Measurements from ENCODE around the gene KRTAP12-1.
"Not testable (repeated sequence)": the region's sequence is repeated elsewhere in the genome, so short reads cannot be mapped to it uniquely, and the experiment has no call there.

DNA sequence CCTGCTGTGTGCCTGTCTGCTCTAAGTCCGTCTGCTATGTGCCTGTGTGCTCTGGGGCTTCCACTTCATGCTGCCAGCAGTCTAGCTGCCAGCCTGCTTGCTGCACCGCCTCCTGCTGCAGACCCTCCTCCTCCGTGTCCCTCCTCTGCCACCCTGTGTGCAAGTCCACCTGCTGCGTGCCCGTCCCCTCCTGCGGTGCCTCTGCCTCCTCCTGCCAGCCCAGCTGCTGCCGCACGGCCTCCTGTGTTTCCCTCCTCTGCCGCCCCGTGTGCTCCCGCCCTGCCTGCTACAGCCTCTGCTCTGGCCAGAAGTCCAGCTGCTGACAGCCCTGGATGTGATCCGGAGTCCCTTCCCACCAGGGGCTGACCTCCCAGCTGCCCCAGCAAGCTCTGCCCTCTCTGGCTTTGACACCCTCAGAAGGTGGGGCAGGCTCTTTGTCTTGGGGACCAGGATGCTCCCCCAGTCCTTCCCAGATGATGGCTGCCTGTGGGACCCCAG is 44.1 kb downstream of the KRTAP12-1 start:
- TF ChIP-seq, protein P1, sequence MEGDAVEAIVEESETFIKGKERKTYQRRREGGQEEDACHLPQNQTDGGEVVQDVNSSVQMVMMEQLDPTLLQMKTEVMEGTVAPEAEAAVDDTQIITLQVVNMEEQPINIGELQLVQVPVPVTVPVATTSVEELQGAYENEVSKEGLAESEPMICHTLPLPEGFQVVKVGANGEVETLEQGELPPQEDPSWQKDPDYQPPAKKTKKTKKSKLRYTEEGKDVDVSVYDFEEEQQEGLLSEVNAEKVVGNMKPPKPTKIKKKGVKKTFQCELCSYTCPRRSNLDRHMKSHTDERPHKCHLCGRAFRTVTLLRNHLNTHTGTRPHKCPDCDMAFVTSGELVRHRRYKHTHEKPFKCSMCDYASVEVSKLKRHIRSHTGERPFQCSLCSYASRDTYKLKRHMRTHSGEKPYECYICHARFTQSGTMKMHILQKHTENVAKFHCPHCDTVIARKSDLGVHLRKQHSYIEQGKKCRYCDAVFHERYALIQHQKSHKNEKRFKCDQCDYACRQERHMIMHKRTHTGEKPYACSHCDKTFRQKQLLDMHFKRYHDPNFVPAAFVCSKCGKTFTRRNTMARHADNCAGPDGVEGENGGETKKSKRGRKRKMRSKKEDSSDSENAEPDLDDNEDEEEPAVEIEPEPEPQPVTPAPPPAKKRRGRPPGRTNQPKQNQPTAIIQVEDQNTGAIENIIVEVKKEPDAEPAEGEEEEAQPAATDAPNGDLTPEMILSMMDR (IDR thresholded peaks at IDR 0.05): not testable (repeated sequence)
- TF ChIP-seq, protein P2, sequence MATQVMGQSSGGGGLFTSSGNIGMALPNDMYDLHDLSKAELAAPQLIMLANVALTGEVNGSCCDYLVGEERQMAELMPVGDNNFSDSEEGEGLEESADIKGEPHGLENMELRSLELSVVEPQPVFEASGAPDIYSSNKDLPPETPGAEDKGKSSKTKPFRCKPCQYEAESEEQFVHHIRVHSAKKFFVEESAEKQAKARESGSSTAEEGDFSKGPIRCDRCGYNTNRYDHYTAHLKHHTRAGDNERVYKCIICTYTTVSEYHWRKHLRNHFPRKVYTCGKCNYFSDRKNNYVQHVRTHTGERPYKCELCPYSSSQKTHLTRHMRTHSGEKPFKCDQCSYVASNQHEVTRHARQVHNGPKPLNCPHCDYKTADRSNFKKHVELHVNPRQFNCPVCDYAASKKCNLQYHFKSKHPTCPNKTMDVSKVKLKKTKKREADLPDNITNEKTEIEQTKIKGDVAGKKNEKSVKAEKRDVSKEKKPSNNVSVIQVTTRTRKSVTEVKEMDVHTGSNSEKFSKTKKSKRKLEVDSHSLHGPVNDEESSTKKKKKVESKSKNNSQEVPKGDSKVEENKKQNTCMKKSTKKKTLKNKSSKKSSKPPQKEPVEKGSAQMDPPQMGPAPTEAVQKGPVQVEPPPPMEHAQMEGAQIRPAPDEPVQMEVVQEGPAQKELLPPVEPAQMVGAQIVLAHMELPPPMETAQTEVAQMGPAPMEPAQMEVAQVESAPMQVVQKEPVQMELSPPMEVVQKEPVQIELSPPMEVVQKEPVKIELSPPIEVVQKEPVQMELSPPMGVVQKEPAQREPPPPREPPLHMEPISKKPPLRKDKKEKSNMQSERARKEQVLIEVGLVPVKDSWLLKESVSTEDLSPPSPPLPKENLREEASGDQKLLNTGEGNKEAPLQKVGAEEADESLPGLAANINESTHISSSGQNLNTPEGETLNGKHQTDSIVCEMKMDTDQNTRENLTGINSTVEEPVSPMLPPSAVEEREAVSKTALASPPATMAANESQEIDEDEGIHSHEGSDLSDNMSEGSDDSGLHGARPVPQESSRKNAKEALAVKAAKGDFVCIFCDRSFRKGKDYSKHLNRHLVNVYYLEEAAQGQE (IDR thresholded peaks at IDR 0.05; ENCODE audit: insufficient read depth in 1 of 2, low read depth in 2 of 2, low read length in 1 of 2): not testable (repeated sequence)
- not testable (repeated sequence) for TF ChIP-seq TCF7L2 (IDR thresholded peaks at IDR 0.05; ENCODE audit: low read depth, low read length)
